GM23248 (cell line): ENCODE measurements around the gene RAB23.

Experiments
- EZH2 ChIP-seq: fragments of 200-600 bp; sonication (generic); IDR thresholded peaks from 2 replicates; pipeline ENCODE4 v1.6.1; 2018; ENCODE audit warnings: antibody characterized with exemption, mild to moderate bottlenecking; ENCODE audit not compliant: insufficient read depth, poor library complexity, severe bottlenecking
- EZH2phosphoT487 ChIP-seq: fragments of 200-600 bp; sonication (generic); IDR thresholded peaks from 2 replicates; pipeline ENCODE4 v1.6.1; 2018; ENCODE audit warnings: antibody characterized with exemption, moderate library complexity, mild to moderate bottlenecking, low read depth; ENCODE audit not compliant: insufficient read depth

GRCh38 chr6:57207141-57207540, 15.0 kb downstream of the RAB23 start:
- TF ChIP-seq EZH2 (no peak), EZH2phosphoT487 (no peak)
